Neural cell (in vitro differentiated cells): ENCODE measurements around the gene S100A5. TPM values are rescaled to one million over a fixed set of nuclear protein-coding genes. Genes with fewer than 3 reads are reported as not detected.
A peak's percentile ranks its signal among the peaks of the same experiment; 100 is the strongest.

Experiments
- H2AFZ ChIP-seq: fragments of 200-600, 300-800 bp; sonication (generic), shearing (Covaris generic); 2 replicates; pipeline ENCODE4 v1.6.0; 2014; ENCODE audit warnings: low read depth, mild to moderate bottlenecking, antibody characterized with exemption, low read length, moderate library complexity
- H3F3A ChIP-seq: fragments of 200-600 bp; shearing (Covaris generic); 2 replicates; pipeline ENCODE4 v1.6.1; 2016; ENCODE audit warnings: mild to moderate bottlenecking, moderate library complexity, mixed read lengths, antibody characterized with exemption, low read length; ENCODE audit not compliant: insufficient read depth, poor library complexity, severe bottlenecking
- H3K27ac ChIP-seq: fragments of 200-600, 300-800 bp; sonication (generic), shearing (Covaris generic); 2 replicates; pipeline ENCODE4 v1.5.1; 2014; ENCODE audit warnings: mild to moderate bottlenecking, low read length, moderate library complexity
- H3K27me3 ChIP-seq: fragments of 300-800, 200-600 bp; sonication (generic), shearing (Covaris generic); 2 replicates; pipeline ENCODE4 v1.6.0; 2014; ENCODE audit warnings: mild to moderate bottlenecking, low read depth, low read length, moderate library complexity; ENCODE audit not compliant: insufficient read depth
- H3K36me3 ChIP-seq: fragments of 300-800, 200-600 bp; sonication (generic), shearing (Covaris generic); 2 replicates; pipeline ENCODE4 v1.5.1; 2014; ENCODE audit warnings: mild to moderate bottlenecking, antibody characterized with exemption, low read length, moderate library complexity; ENCODE audit not compliant: insufficient read depth
- H3K4me2 ChIP-seq: fragments of 300-800, 200-600 bp; sonication (generic), shearing (Covaris generic); 2 replicates; pipeline ENCODE4 v1.6.0; 2014; ENCODE audit warnings: mild to moderate bottlenecking, low read length
- H3K4me3 ChIP-seq: fragments of 300-800, 200-600 bp; sonication (generic), shearing (Covaris generic); 2 replicates; pipeline ENCODE4 v1.5.1; 2014; ENCODE audit warnings: mild to moderate bottlenecking, low read length, moderate library complexity
- H3K79me2 ChIP-seq: fragments of 200-600 bp; shearing (Covaris generic); replicated peaks from 2 replicates; pipeline ENCODE4 v1.6.0; 2014; ENCODE audit warnings: mild to moderate bottlenecking, low read length, moderate library complexity; ENCODE audit not compliant: insufficient read depth
- H3K9ac ChIP-seq: fragments of 300-800, 200-600 bp; sonication (generic), shearing (Covaris generic); 2 replicates; pipeline ENCODE4 v1.6.1; 2016; ENCODE audit warnings: mild to moderate bottlenecking, low read length, mixed read lengths
- H3K9me2 ChIP-seq: fragments of 200-600 bp; shearing (Covaris generic); 2 replicates; pipeline ENCODE4 v1.6.1; 2016; ENCODE audit warnings: mild to moderate bottlenecking, low read length, mixed read lengths; ENCODE audit not compliant: insufficient read depth
- H3K9me3 ChIP-seq: fragments of 200-600, 300-800 bp; sonication (generic), shearing (Covaris generic); 2 replicates; pipeline ENCODE4 v1.6.1; 2016; ENCODE audit warnings: mild to moderate bottlenecking, mixed run types, low read length, moderate library complexity, mixed read lengths
- H4K20me1 ChIP-seq: fragments of 200-600 bp; shearing (Covaris generic); 2 replicates; pipeline ENCODE4 v1.6.1; 2016; ENCODE audit warnings: mild to moderate bottlenecking, mixed run types; ENCODE audit not compliant: insufficient read depth
- CTCF ChIP-seq: fragments of 450-650 bp; IDR thresholded peaks from 2 replicates; pipeline ENCODE4 v1.5.1; 2014; ENCODE audit warnings: antibody characterized with exemption, mild to moderate bottlenecking, moderate library complexity; ENCODE audit not compliant: poor library complexity, severe bottlenecking
- EP300 ChIP-seq: fragments of 450-650 bp; conservative IDR thresholded peaks from 2 replicates; pipeline ENCODE4 v1.6.1; 2014; ENCODE audit warnings: antibody characterized with exemption, mild to moderate bottlenecking, moderate library complexity; ENCODE audit not compliant: poor library complexity, severe bottlenecking
- EZH2 ChIP-seq: fragments of 200-600, 300-800 bp; shearing (Covaris generic), sonication (generic); IDR thresholded peaks from 2 replicates; pipeline ENCODE4 v1.6.1; 2014; ENCODE audit warnings: antibody characterized with exemption, low read length, borderline replicate concordance, mild to moderate bottlenecking; ENCODE audit not compliant: insufficient read depth, poor library complexity, severe bottlenecking
- MXI1 ChIP-seq: fragments of 450-650 bp; conservative IDR thresholded peaks from 2 replicates; pipeline ENCODE4 v1.6.1; 2014; ENCODE audit warnings: antibody characterized with exemption, mild to moderate bottlenecking; ENCODE audit not compliant: poor library complexity, severe bottlenecking
- POLR2AphosphoS5 ChIP-seq: IDR thresholded peaks from 2 replicates; pipeline ENCODE4 v1.6.1; 2012
- RAD21 ChIP-seq: fragments of 450-650 bp; conservative IDR thresholded peaks from 2 replicates; pipeline ENCODE4 v1.6.1; 2014; ENCODE audit warnings: antibody characterized with exemption, mild to moderate bottlenecking, moderate library complexity
- REST ChIP-seq: IDR thresholded peaks from 2 replicates; pipeline ENCODE4 v1.6.1; 2012; ENCODE audit warnings: borderline replicate concordance
- SMC3 ChIP-seq: fragments of 450-650 bp; conservative IDR thresholded peaks from 2 replicates; pipeline ENCODE4 v1.6.1; 2014; ENCODE audit warnings: antibody characterized with exemption, mild to moderate bottlenecking, moderate library complexity; ENCODE audit not compliant: poor library complexity
- TAF1 ChIP-seq: IDR thresholded peaks from 2 replicates; pipeline ENCODE4 v1.6.1; 2012; ENCODE audit warnings: low read depth
- polyA plus RNA-seq: library from polyadenylated mRNA; depleted of rRNA; stranded (reverse); fragments of >200 nt; gene quantifications from 2 replicates; pipeline ENCODE4 v1.2.3, GENCODE V29; 2014

S100A5 gene
- polyA plus RNA-seq, 1 donor from 2014 or later: not detected

- H3K9me3 ChIP-seq: no peaks in the 10 kb centered on the region
- no peak for TF ChIP-seq EZH2
- no peak for TF ChIP-seq TAF1
- TF ChIP-seq MXI1: no peak
- no peak for TF ChIP-seq EP300
- no peak for TF ChIP-seq REST
- TF ChIP-seq CTCF: no peak
- no peak for TF ChIP-seq SMC3
- TF ChIP-seq POLR2AphosphoS5: no peak
- no peak for TF ChIP-seq RAD21
- no peak overlapping the region for H3K4me2 ChIP-seq
- no peaks in the 10 kb centered on the region for H3F3A ChIP-seq
- no peaks in the 10 kb centered on the region for H3K9me2 ChIP-seq
- H3K27me3 ChIP-seq: no peaks in the 10 kb centered on the region
- no peaks in the 10 kb centered on the region for H4K20me1 ChIP-seq
- H3K4me3 ChIP-seq: no peak overlapping the region
- no peaks in the 10 kb centered on the region for H3K79me2 ChIP-seq
- H3K9ac ChIP-seq: no peak overlapping the region
- no peak overlapping the region for H2AFZ ChIP-seq
- H3K36me3 ChIP-seq: no peaks in the 10 kb centered on the region
- no peak overlapping the region for H3K27ac ChIP-seq
These were observed 28.7 kb upstream of the S100A5 start for GRCh38 chr1:153569465-153569864.

GRCh38 chr1:153568367-153569099, 27.8 kb upstream of the S100A5 start:
- H3K27me3 ChIP-seq: no peaks in the 10 kb centered on the region

More at GRCh38 chr1:153568367-153569099, 27.8 kb upstream of the S100A5 start:
- Histone ChIP-seq H3K27ac (no peak overlapping the region), H3K9me2 (no peaks in the 10 kb centered on the region), H3K4me2 (no peak overlapping the region), H2AFZ (no peak overlapping the region), H3F3A (no peaks in the 10 kb centered on the region), H3K4me3 (no peak overlapping the region), H3K79me2 (no peaks in the 10 kb centered on the region), H3K36me3 (no peaks in the 10 kb centered on the region), H3K9ac (no peak overlapping the region), H4K20me1 (no peaks in the 10 kb centered on the region), H3K9me3 (no peaks in the 10 kb centered on the region)
- TF ChIP-seq SMC3 (peak; percentile 73), REST (no peak), TAF1 (no peak), RAD21 (peak; percentile 60), CTCF (peak; percentile 71), POLR2AphosphoS5 (no peak)
